ENCODE results near the gene STC2.
A peak's percentile ranks its signal among the peaks of the same experiment; 100 is the strongest.

The STC2 gene

GRCh38 chr5:173314166-173314952 lies 13.9 kb downstream of the STC2 start:
- DNase-seq (ENCODE audit: low read depth) = peak; percentile 39

- DNase-seq (ENCODE audit: low read depth) = no peak
Observed at GRCh38 chr5:173313351-173313801, 14.8 kb downstream of the STC2 start.

- DNase-seq (ENCODE audit: low read depth) = no peak
Observed at GRCh38 chr5:173312821-173313220, 15.4 kb downstream of the STC2 start.

GRCh38 chr5:173311818-173312585 lies 16.2 kb downstream of the STC2 start:
- DNase-seq (ENCODE audit: low read depth) = no peak

- peak; percentile 59 for DNase-seq (ENCODE audit: low read depth)
Observed at GRCh38 chr5:173310861-173311785, 17.1 kb downstream of the STC2 start.

- no peak for DNase-seq (ENCODE audit: low read depth)
Observed at GRCh38 chr5:173310218-173310769, 17.9 kb downstream of the STC2 start.

- DNase-seq (ENCODE audit: low read depth) = no peak
Observed at GRCh38 chr5:173309731-173310130, 18.5 kb downstream of the STC2 start.

GRCh38 chr5:173308226-173308625 lies 20.0 kb downstream of the STC2 start:
- no peak for DNase-seq (ENCODE audit: low read depth)

- no peak for DNase-seq (ENCODE audit: low read depth)
Observed at GRCh38 chr5:173307695-173308094, 20.5 kb downstream of the STC2 start.

GRCh38 chr5:173306695-173307094 lies 21.5 kb downstream of the STC2 start:
- DNase-seq (ENCODE audit: low read depth) = no peak

- no peak for DNase-seq (ENCODE audit: low read depth)
Observed at GRCh38 chr5:173304591-173304988, 23.6 kb downstream of the STC2 start.

- DNase-seq (ENCODE audit: low read depth) = peak; percentile 54
Observed at GRCh38 chr5:173303878-173304590, 24.2 kb downstream of the STC2 start.

GRCh38 chr5:173302546-173303155 lies 25.6 kb downstream of the STC2 start:
- DNase-seq (ENCODE audit: low read depth) = peak; percentile 88

GRCh38 chr5:173301695-173302545 lies 26.3 kb downstream of the STC2 start:
- DNase-seq (ENCODE audit: low read depth) = no peak

- no peak for DNase-seq (ENCODE audit: low read depth)
Observed at GRCh38 chr5:173300389-173301047, 27.7 kb downstream of the STC2 start.

GRCh38 chr5:173299820-173300219 lies 28.4 kb downstream of the STC2 start:
- DNase-seq (ENCODE audit: low read depth) = no peak

- DNase-seq (ENCODE audit: low read depth) = no peak
Observed at GRCh38 chr5:173298213-173298926, 29.8 kb downstream of the STC2 start.

- no peak for DNase-seq (ENCODE audit: low read depth)
Observed at GRCh38 chr5:173297813-173298212, 30.4 kb downstream of the STC2 start.
